Left lung (tissue), 10 donors: Measurements from ENCODE around the gene DPYSL3. TPM values are rescaled to one million over a fixed set of nuclear protein-coding genes. Genes with fewer than 3 reads are reported as not detected.

ENCODE experiments used
- ATAC-seq: fragments of 200-7000 bp; cut with Tn5 transposase; one replicate; pipeline ENCODE4 v1.9.1; 2020; ENCODE audit warnings: moderate library complexity
- DNase-seq, 4 donors: peaks; one replicate each; pipeline ENCODE4 v3.0.0-alpha.2; 2013 to 2020
- H3K27ac ChIP-seq, 2 donors: fragments of 200-600 bp; sonication (generic) in 1 of 2; one replicate each; pipeline versions ENCODE4 v1.5.0 to v1.8.0; 2020 to 2021
- H3K27me3 ChIP-seq, 2 donors: fragments of 200-600 bp; sonication (generic) in 1 of 2; one replicate each; pipeline versions ENCODE4 v1.5.0 to v1.8.0; 2020 to 2021
- H3K36me3 ChIP-seq, 2 donors: fragments of 200-600 bp; sonication (generic) in 1 of 2; one replicate each; pipeline versions ENCODE4 v1.5.0 to v1.8.0; 2020 to 2021
- H3K4me1 ChIP-seq, 2 donors: fragments of 200-600 bp; one replicate each; pipeline ENCODE4 v1.8.0; 2021
- H3K4me3 ChIP-seq, 2 donors: fragments of 200-600 bp; sonication (generic) in 1 of 2; one replicate each; pipeline versions ENCODE4 v1.5.0 to v1.8.0; 2020 to 2021; ENCODE audit warnings: mild to moderate bottlenecking in 1 of 2
- H3K9me3 ChIP-seq, 2 donors: fragments of 200-600 bp; sonication (generic) in 1 of 2; one replicate each; pipeline versions ENCODE4 v1.5.0 to v1.8.0; 2020 to 2021
- intact Hi-C, 2 donors: fragments of 100-400 bp; cut with DNase I; formaldehyde crosslinking; loops; one replicate each; pipeline versions ENCODE4 v1.11.2 to v1.14.2; 2022
- polyA plus RNA-seq, 6 donors: library from polyadenylated mRNA; unstranded; fragments of 120-200 nt; gene quantifications; one replicate each; pipeline ENCODE4 v1.2.1, GENCODE V29; 2013; ENCODE audit not compliant: insufficient read length in 6 of 6
- total RNA-seq, 2 donors: library from RNA; stranded (reverse); fragmentation: NEBNext Ultra II Directional; extraction: Animal tissue kit (Norgen Biotek cat#: 25700); gene quantifications; one replicate each; pipeline ENCODE4 v1.2.1, GENCODE V29; 2021
- TF ChIP-seq, protein P1 (sequence below), 2 donors: fragments of 200-600 bp; sonication (generic) in 1 of 2; IDR thresholded peaks; one replicate each; pipeline versions ENCODE4 v1.5.0 to v1.8.0; 2021; ENCODE audit warnings: antibody characterized with exemption in 2 of 2
- donor health status: DM: no; HTN: yes; CAD: no.
- donor health status: DM: no; HTN: no; CAD: no.

DPYSL3 gene
- total and polyA plus RNA-seq, 8 donors, result 64.3 to 94.3 (median 79.0) TPM

DNA sequence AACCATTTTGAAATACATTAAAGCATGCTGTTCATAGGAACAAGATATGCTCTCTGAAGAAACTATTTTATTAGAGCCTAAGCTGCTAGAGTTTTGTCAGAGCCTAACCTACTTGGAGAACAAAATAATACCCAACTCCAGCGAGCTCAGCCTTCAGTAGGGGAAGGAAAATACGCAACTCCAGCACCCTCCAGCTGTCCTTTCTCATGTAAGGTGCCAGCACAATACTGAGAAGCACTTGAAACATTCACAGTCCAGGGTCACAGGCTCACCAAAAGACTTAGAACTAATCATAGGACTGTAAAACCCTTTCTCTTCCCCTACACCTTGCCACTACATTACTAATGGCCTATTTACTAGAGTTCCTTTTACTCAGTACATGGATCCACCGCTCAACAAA is 18.9 kb downstream of the DPYSL3 start:
- Histone ChIP-seq H3K4me3 (no peak overlapping the region), H3K9me3 (no peaks in the 10 kb centered on the region), H3K4me1 (peaks cover 0 to 3% of the 10 kb centered on the region in 2 donors), H3K36me3 (no peaks in the 10 kb centered on the region), H3K27me3 (no peaks in the 10 kb centered on the region), H3K27ac (no peak overlapping the region)
- intact Hi-C loops, result no loop called here
- TF ChIP-seq, protein P1, sequence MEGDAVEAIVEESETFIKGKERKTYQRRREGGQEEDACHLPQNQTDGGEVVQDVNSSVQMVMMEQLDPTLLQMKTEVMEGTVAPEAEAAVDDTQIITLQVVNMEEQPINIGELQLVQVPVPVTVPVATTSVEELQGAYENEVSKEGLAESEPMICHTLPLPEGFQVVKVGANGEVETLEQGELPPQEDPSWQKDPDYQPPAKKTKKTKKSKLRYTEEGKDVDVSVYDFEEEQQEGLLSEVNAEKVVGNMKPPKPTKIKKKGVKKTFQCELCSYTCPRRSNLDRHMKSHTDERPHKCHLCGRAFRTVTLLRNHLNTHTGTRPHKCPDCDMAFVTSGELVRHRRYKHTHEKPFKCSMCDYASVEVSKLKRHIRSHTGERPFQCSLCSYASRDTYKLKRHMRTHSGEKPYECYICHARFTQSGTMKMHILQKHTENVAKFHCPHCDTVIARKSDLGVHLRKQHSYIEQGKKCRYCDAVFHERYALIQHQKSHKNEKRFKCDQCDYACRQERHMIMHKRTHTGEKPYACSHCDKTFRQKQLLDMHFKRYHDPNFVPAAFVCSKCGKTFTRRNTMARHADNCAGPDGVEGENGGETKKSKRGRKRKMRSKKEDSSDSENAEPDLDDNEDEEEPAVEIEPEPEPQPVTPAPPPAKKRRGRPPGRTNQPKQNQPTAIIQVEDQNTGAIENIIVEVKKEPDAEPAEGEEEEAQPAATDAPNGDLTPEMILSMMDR (IDR thresholded peaks at IDR 0.05), result no peak
- DNase-seq (no peak), ATAC-seq (no peak)

DNA sequence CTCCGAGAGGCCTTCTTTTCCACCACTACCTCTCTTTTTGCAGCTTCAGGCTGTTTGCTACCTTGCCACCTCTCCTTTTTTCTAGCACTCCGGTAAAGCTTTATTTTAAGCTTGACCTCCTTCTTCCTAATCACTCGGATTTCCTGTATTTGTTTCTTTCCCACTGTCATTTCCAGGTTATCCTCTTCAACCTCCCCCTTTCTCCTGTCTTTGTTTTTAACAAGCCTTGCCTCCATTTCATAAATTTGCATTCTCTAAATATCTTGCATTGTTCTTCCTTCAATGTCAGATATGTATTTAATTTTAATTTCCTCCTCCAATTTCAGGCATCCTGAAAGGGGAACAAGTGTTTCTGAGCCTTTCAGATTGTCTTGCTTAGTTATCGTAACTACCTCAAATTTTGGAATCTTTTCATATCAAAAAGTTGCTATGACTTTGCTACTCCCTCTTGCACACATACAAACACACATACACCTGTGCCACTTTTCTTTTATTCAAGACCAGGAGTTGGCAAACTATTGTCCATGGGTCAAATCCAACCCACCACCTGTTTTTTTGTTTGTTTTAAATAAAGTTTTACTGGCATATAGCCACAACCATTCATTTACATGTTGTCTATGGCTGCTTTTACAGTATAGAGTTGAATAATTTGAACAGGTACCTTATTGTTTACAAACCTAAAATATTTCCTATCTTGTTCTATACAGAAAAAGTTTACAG is 22.7 kb downstream of the DPYSL3 start:
- no peaks in the 10 kb centered on the region for H3K9me3 ChIP-seq
- TF ChIP-seq, protein P1 (IDR thresholded peaks at IDR 0.05), result no peak
- no peak for DNase-seq
- H3K27me3 ChIP-seq, result no peaks in the 10 kb centered on the region
- intact Hi-C loops, result no loop called here
- H3K36me3 ChIP-seq, result no peaks in the 10 kb centered on the region
- peaks cover 12 to 31% of the 10 kb centered on the region in 2 donors for H3K4me1 ChIP-seq
- no peak overlapping the region for H3K4me3 ChIP-seq
- ATAC-seq, result no peak
- H3K27ac ChIP-seq, result peak overlapping the region in 1 of 2 donors; percentile 20

DNA sequence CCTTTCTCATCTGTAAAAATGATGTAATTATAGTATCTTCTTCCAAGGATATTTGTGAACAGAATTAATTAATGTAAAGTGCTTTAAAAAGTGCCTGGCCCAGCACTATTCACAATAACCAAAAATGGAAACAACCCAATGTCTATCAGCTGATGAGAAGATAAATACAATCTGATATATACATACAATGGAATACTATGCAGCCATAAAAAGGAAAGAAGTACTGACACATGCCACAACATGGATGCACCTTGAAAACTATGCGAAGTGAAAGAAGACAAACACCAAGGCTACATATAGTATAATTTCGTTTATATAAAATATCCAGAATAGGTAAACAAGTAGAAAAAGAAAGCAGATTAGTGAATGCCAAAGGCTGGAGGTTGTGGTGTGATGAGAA is 24.1 kb downstream of the DPYSL3 start:
- H3K4me1 ChIP-seq, result peaks cover 15 to 35% of the 10 kb centered on the region in 2 donors
- DNase-seq (no peak), ATAC-seq (no peak)
- TF ChIP-seq, protein P1 (IDR thresholded peaks at IDR 0.05), result no peak
- peak overlapping the region; percentile 20 to 89 for H3K27ac ChIP-seq
- no peak overlapping the region for H3K4me3 ChIP-seq
- H3K27me3 ChIP-seq, result no peaks in the 10 kb centered on the region
- H3K36me3 ChIP-seq, result no peaks in the 10 kb centered on the region
- intact Hi-C loops, result no loop called here
- no peaks in the 10 kb centered on the region for H3K9me3 ChIP-seq

DNA sequence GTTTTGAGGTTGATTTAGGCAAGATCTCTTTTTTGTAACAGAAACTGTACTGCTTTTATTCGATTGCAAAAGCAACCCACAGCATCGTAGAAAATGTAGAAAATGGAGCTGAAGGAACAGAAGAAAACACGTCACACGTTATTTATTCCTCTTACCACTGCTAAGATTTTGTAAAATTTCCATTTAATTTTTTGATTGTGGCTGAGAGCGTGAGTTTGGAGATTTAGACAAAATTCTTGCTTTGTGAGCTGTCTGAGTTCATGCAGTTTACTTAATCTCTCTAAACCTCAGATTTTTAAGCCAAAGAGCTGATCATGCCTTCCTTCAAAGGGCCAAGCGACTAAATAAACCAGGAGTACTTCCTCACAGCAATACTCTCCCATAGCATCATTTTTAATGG is 24.8 kb downstream of the DPYSL3 start:
- H3K4me1 ChIP-seq, result peaks cover 15 to 37% of the 10 kb centered on the region in 2 donors
- intact Hi-C loops, result no loop called here
- no peaks in the 10 kb centered on the region for H3K36me3 ChIP-seq
- peak overlapping the region; percentile 76 to 89 for H3K27ac ChIP-seq
- DNase-seq (no peak), ATAC-seq (peak; percentile 23)
- TF ChIP-seq, protein P1 (IDR thresholded peaks at IDR 0.05), result no peak
- no peaks in the 10 kb centered on the region for H3K27me3 ChIP-seq
- H3K9me3 ChIP-seq, result no peaks in the 10 kb centered on the region
- H3K4me3 ChIP-seq, result no peak overlapping the region

DNA sequence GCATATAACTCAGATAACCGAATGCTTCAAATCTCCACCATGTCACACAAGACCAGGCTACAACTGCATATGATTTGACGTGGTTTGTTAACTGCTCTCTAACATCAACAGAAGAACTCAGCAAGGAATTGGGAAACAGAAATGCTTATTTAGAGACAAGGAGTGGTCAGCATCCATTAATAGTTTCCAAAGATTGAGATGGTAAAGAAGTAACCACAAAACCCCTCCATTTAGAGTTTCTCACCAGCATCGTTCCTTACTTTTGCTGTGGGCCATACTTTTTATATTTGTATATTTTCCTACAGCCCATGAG is 25.2 kb downstream of the DPYSL3 start:
- DNase-seq (no peak), ATAC-seq (no peak)
- intact Hi-C loops, result no loop called here
- Histone ChIP-seq H3K27me3 (no peaks in the 10 kb centered on the region), H3K9me3 (no peaks in the 10 kb centered on the region), H3K4me1 (peaks cover 15 to 40% of the 10 kb centered on the region in 2 donors), H3K27ac (peak overlapping the region; percentile 76 to 89), H3K36me3 (no peaks in the 10 kb centered on the region), H3K4me3 (no peak overlapping the region)
- TF ChIP-seq, protein P1 (IDR thresholded peaks at IDR 0.05), result no peak
